Measurements from ENCODE around the gene MED7. TPM values are rescaled to one million over a fixed set of nuclear protein-coding genes. Genes with fewer than 3 reads are reported as not detected.
"Not testable (repeated sequence)": the region's sequence is repeated elsewhere in the genome, so short reads cannot be mapped to it uniquely, and the experiment has no call there.

Gene MED7, protein sequence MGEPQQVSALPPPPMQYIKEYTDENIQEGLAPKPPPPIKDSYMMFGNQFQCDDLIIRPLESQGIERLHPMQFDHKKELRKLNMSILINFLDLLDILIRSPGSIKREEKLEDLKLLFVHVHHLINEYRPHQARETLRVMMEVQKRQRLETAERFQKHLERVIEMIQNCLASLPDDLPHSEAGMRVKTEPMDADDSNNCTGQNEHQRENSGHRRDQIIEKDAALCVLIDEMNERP
- total RNA-seq (13.4 TPM), polyA plus RNA-seq (ENCODE audit: insufficient read depth in 1 of 8, insufficient read length in 8 of 8, low replicate concordance in 1 of 8) (10 to 100 TPM in 6 of 8 donors, 1 to 10 TPM in 2; 9.5 to 13.0 (median 12.2) TPM)
- long read RNA-seq, donor 1, partial matches to known transcripts = 0 of 4 reads
- long read RNA-seq, donor 1, other reads (novel, unspliced or antisense) = 0 of 4 reads
- long read RNA-seq, donor 2, partial matches to known transcripts = 0 of 2 reads
- long read RNA-seq, donor 2, other reads (novel, unspliced or antisense) = 0 of 2 reads
- long read RNA-seq, donor 3, transcript MED7-201 (2 exons, 2,402 nt) = major isoform, 6 of 7 reads
- long read RNA-seq, donor 3, partial matches to known transcripts = 0 of 7 reads
- long read RNA-seq, donor 3, other reads (novel, unspliced or antisense) = 0 of 7 reads
- long read RNA-seq, donor 4, partial matches to known transcripts = 0 of 4 reads
- long read RNA-seq, donor 4, other reads (novel, unspliced or antisense) = 0 of 4 reads
- long read RNA-seq, donor 5, transcript MED7-201 (2 exons, 2,402 nt) = major isoform, 14 of 23 reads
- long read RNA-seq, donor 5, partial matches to known transcripts = 7 of 23 reads
- long read RNA-seq, donor 5, other reads (novel, unspliced or antisense) = 0 of 23 reads
- long read RNA-seq, donor 6, transcript MED7-201 (2 exons, 2,402 nt) = major isoform, 12 of 12 reads
- long read RNA-seq, donor 6, partial matches to known transcripts = 0 of 12 reads
- long read RNA-seq, donor 6, other reads (novel, unspliced or antisense) = 0 of 12 reads
- long read RNA-seq, donor 7, transcript MED7-201 (2 exons, 2,402 nt) = major isoform, 10 of 12 reads
- long read RNA-seq, donor 7, partial matches to known transcripts = 0 of 12 reads
- long read RNA-seq, donor 7, other reads (novel, unspliced or antisense) = 0 of 12 reads
- long read RNA-seq, donor 8, transcript MED7-201 (2 exons, 2,402 nt) = major isoform, 10 of 15 reads
- long read RNA-seq, donor 8, partial matches to known transcripts = 5 of 15 reads
- long read RNA-seq, donor 8, other reads (novel, unspliced or antisense) = 0 of 15 reads
- long read RNA-seq, donor 9, partial matches to known transcripts = 14 of 16 reads
- long read RNA-seq, donor 9, other reads (novel, unspliced or antisense) = 0 of 16 reads
- long read RNA-seq, donor 10, transcript MED7-201 (2 exons, 2,402 nt) = major isoform, 20 of 23 reads
- long read RNA-seq, donor 10, partial matches to known transcripts = 0 of 23 reads
- long read RNA-seq, donor 10, other reads (novel, unspliced or antisense) = 0 of 23 reads
- long read RNA-seq, donor 11, transcript MED7-201 (2 exons, 2,402 nt) = major isoform, 10 of 11 reads
- long read RNA-seq, donor 11, partial matches to known transcripts = 0 of 11 reads
- long read RNA-seq, donor 11, other reads (novel, unspliced or antisense) = 0 of 11 reads

DNA sequence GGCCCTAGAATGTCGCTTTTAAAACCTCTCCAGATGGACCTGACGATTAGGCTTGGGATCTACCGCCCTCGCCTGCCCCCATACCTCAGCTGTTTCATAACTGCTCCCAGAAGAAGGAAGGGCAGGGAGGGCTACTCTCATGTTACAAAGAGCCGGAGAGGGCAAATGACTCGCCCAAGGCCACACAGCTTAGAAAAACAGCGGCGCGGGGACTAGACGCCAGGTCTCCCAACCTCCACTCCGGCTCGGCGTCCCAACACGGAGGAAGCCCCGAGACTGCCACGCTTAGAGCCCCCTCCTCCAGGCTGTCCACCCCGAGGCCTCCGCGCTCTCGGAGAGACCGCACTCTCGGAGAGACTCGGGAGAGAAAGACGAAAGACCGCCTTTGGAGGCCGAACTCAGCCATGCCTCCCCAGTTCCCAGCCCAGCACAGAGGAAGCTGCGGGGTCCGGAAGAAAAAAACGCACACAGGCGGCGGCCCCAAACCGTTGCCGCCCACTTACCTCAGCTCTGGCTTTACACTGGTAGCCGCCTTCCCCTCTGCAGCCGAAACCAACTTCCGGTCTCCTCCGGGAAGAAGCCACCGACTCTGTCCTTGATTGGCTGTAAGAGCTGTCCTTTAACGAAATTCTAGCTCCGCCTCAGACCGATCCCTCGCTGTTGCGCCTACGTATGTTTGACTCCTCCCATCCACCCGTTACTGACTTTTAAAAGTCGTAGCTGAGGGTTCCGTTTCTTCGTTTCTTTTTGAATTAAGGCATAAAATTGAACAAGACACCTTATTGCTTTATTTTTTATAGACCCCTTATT is at the start of gene MED7:
Gene MED7 (minus strand): TSS at position 549 of the 810 bp plus-strand sequence. CDS start 3,434 bp downstream, outside the sequence.
- peak; percentile 100 for DNase-seq
- no peaks in the 10 kb centered on the region for H3K9me3 ChIP-seq (replicated peaks; ENCODE audit: control insufficient read depth, low read depth, low read length)
- H3K4me3 ChIP-seq (ENCODE audit: low read length) = peak within 1 kb of the TSS; percentile 100
- H3K4me1 ChIP-seq (ENCODE audit: control insufficient read depth, insufficient read depth, low read length) = peaks cover 17% of the 10 kb centered on the region
- H3K27me3 ChIP-seq (ENCODE audit: control insufficient read depth, insufficient read depth, low read length) = no peaks in the 10 kb centered on the region
- H3K36me3 ChIP-seq (ENCODE audit: control insufficient read depth, insufficient read depth, low read length) = peaks cover 12% of the 10 kb centered on the region
- H3K27ac ChIP-seq (ENCODE audit: low read length) = peak within 1 kb of the TSS; percentile 97
- 0% methylated on average over 33 of the region's 48 CpGs for WGBS (ENCODE audit: insufficient coverage)

DNA sequence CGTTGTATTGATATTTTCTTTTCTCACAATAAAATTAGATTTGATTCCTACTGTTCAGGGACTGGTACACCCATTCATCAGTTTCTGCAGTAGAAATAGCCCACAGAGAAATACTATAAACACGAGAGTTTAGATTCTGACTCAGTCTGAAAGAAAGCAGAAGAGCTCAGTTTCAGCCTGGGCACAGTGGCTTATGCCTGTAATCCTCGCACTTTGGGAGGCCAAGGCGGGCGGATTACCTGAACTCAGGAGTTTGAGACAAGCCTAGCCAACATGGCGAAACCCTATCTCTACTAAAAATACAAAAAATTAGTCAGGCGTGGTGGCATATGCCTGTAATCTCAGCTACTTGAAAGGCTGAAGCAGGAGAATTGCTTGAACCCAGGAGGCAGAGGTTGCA is 46.6 kb upstream of the MED7 start:
- DNase-seq = no peak
- no peaks in the 10 kb centered on the region for H3K4me1 ChIP-seq (ENCODE audit: control insufficient read depth, insufficient read depth, low read length)
- 68% methylated on average over 4 of the region's 7 CpGs for WGBS (ENCODE audit: insufficient coverage)
- H3K9me3 ChIP-seq (replicated peaks; ENCODE audit: control insufficient read depth, low read depth, low read length) = no peaks in the 10 kb centered on the region
- H3K4me3 ChIP-seq (ENCODE audit: low read length) = no peak overlapping the region
- H3K27me3 ChIP-seq (ENCODE audit: control insufficient read depth, insufficient read depth, low read length) = peaks cover 3% of the 10 kb centered on the region
- no peak overlapping the region for H3K27ac ChIP-seq (ENCODE audit: low read length)
- no peaks in the 10 kb centered on the region for H3K36me3 ChIP-seq (ENCODE audit: control insufficient read depth, insufficient read depth, low read length)

DNA sequence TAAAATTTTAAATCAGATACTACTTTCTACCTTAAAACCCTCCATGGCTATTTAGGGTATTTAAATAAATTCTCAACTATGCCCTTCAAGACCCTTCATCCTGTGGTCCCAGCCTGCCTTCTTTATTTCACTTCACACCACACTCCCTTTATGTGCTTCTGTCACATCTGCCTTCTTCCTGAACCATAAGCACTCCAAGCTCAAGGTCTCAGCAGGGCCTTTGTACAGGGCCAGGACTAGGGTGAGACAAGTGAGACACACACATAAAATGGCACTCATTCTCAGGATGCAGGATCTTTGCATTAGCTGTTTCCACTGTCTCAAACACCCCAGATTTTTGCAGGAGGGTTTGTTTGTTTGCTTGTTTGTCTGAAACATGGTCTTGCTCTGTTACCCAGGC is 45.6 kb upstream of the MED7 start:
- Histone ChIP-seq H3K27ac (ENCODE audit: low read length) (no peak overlapping the region), H3K9me3 (replicated peaks; ENCODE audit: control insufficient read depth, low read depth, low read length) (no peaks in the 10 kb centered on the region), H3K4me3 (ENCODE audit: low read length) (no peak overlapping the region)

DNA sequence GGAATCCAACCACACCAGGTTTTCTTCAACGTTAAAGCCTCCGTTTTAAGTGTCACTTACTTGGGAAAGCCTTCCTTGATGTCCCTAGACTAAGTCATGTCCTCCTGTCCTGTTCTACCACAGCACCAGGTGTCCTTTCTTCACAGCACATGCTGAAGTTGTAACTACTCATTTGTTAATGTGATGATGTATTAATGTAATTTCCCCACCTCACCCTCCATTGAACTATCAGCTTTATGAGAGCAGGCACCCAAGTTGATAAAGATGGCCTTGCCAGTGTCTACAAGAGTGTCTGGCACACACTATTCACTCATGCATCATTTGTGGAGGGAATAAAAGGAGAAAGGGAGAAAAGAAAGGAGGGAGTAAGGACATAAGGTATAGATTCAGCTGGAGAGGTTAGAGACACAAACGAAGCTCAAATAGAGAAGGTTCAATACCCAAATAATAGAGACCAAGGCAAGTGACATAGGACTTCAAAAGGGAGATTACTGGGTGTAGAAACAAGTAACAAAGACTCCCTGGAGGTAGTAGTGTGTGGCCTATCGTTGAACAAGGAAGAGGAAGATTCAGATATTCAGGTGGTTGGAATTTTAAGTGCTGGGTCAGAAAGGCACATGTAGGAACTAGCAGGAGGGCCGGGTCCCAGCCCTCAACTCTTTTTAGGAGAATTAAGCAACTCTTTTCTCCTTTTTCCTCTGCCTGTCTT is 44.5 kb upstream of the MED7 start:
- no peaks in the 10 kb centered on the region for H3K27me3 ChIP-seq (ENCODE audit: control insufficient read depth, insufficient read depth, low read length)
- no peak for DNase-seq
- no peaks in the 10 kb centered on the region for H3K4me1 ChIP-seq (ENCODE audit: control insufficient read depth, insufficient read depth, low read length)
- WGBS (ENCODE audit: insufficient coverage) = 72% methylated on average over 4 of the region's 5 CpGs
- H3K4me3 ChIP-seq (ENCODE audit: low read length) = no peak overlapping the region
- H3K36me3 ChIP-seq (ENCODE audit: control insufficient read depth, insufficient read depth, low read length) = no peaks in the 10 kb centered on the region
- no peak overlapping the region for H3K27ac ChIP-seq (ENCODE audit: low read length)
- no peaks in the 10 kb centered on the region for H3K9me3 ChIP-seq (replicated peaks; ENCODE audit: control insufficient read depth, low read depth, low read length)

More for the DNA sequence above, 45.6 kb upstream of the MED7 start:
- no peaks in the 10 kb centered on the region for H3K4me1 ChIP-seq (ENCODE audit: control insufficient read depth, insufficient read depth, low read length)
- DNase-seq = no peak
- no peaks in the 10 kb centered on the region for H3K27me3 ChIP-seq (ENCODE audit: control insufficient read depth, insufficient read depth, low read length)
- no peaks in the 10 kb centered on the region for H3K36me3 ChIP-seq (ENCODE audit: control insufficient read depth, insufficient read depth, low read length)

- Histone ChIP-seq H3K4me1 (ENCODE audit: control insufficient read depth, insufficient read depth, low read length) (no peaks in the 10 kb centered on the region), H3K27ac (ENCODE audit: low read length) (no peak overlapping the region), H3K4me3 (ENCODE audit: low read length) (no peak overlapping the region), H3K27me3 (ENCODE audit: control insufficient read depth, insufficient read depth, low read length) (no peaks in the 10 kb centered on the region), H3K36me3 (ENCODE audit: control insufficient read depth, insufficient read depth, low read length) (no peaks in the 10 kb centered on the region), H3K9me3 (replicated peaks; ENCODE audit: control insufficient read depth, low read depth, low read length) (no peaks in the 10 kb centered on the region)
- 74% methylated on average over 6 of the region's 12 CpGs for WGBS (ENCODE audit: insufficient coverage)
- DNase-seq = no peak
Observed at GRCh38 chr5:157186309-157187045, 43.8 kb upstream of the MED7 start.

DNA sequence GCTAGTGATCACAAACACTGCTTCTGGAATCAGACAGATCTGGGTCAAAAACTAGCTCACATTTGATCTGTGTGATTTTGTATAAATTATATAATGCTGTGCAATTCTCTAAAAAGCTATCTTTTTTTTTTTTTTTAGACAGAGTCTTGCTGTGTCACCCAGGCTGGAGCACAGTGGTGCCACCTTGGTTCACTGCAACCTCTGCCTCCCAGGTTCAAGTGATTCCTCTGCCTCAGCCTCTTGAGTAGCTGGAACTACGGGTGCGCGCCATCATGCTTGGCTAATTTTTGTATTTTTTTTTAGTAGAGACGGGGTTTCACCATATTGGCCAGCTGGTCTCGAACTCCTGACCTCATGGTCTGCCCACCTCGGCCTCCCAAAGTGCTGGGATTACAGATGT is 42.5 kb upstream of the MED7 start:
- H3K4me1 ChIP-seq (ENCODE audit: control insufficient read depth, insufficient read depth, low read length); H3K36me3 ChIP-seq (ENCODE audit: control insufficient read depth, insufficient read depth, low read length); H3K9me3 ChIP-seq (replicated peaks; ENCODE audit: control insufficient read depth, low read depth, low read length); DNase-seq; H3K27ac ChIP-seq (ENCODE audit: low read length); H3K4me3 ChIP-seq (ENCODE audit: low read length); H3K27me3 ChIP-seq (ENCODE audit: control insufficient read depth, insufficient read depth, low read length): not testable (repeated sequence)
- WGBS (ENCODE audit: insufficient coverage) = 95% methylated on average over 6 of the region's 6 CpGs

DNA sequence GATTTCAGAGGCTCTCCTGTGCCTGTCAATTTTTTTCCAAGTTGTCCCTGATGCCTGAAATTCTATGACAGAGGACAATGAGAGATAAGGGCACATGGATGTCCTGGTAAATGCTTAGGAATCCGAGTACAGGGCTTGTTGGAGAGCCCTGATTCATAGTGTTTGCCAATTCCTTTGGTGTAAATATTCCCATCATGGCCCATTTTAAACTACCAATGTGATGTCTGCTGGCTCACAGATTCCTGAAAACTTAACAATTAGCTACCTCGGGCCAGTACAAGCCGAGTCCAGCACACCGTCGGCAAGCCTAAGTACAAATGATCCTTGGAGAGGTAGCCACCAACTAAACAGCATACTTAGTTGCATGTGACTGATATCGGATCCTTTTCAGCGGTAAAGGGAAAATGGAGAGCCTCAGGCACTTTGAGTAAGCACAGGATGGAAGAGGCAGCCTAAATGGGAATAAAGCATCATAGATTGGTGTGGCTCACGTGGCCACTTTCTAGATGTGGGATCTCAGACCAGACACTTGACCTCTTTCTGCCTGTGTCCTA is 41.5 kb upstream of the MED7 start:
- no peak for DNase-seq
- no peaks in the 10 kb centered on the region for H3K9me3 ChIP-seq (replicated peaks; ENCODE audit: control insufficient read depth, low read depth, low read length)
- no peaks in the 10 kb centered on the region for H3K4me1 ChIP-seq (ENCODE audit: control insufficient read depth, insufficient read depth, low read length)
- no peaks in the 10 kb centered on the region for H3K27me3 ChIP-seq (ENCODE audit: control insufficient read depth, insufficient read depth, low read length)
- WGBS (ENCODE audit: insufficient coverage) = 70% methylated on average over 5 of the region's 8 CpGs
- H3K36me3 ChIP-seq (ENCODE audit: control insufficient read depth, insufficient read depth, low read length) = no peaks in the 10 kb centered on the region
- no peak overlapping the region for H3K4me3 ChIP-seq (ENCODE audit: low read length)
- H3K27ac ChIP-seq (ENCODE audit: low read length) = no peak overlapping the region

- Histone ChIP-seq H3K27me3 (ENCODE audit: control insufficient read depth, insufficient read depth, low read length) (no peaks in the 10 kb centered on the region), H3K27ac (ENCODE audit: low read length) (no peak overlapping the region), H3K4me3 (ENCODE audit: low read length) (peak overlapping the region; percentile 1), H3K4me1 (ENCODE audit: control insufficient read depth, insufficient read depth, low read length) (no peaks in the 10 kb centered on the region), H3K9me3 (replicated peaks; ENCODE audit: control insufficient read depth, low read depth, low read length) (no peaks in the 10 kb centered on the region), H3K36me3 (ENCODE audit: control insufficient read depth, insufficient read depth, low read length) (no peaks in the 10 kb centered on the region)
- WGBS (ENCODE audit: insufficient coverage) = no CpG with 5 or more reads among the region's 3 CpGs
- no peak for DNase-seq
Observed at GRCh38 chr5:157182143-157182757, 39.6 kb upstream of the MED7 start.
